Lower leg skin (tissue), 3 donors: ENCODE data around the gene TANC1.

Source experiments
- POLR2A ChIP-seq, 2 donors: fragments of 450-650 bp; IDR thresholded peaks; one replicate each; pipeline ENCODE4 v1.6.1; 2016 to 2017; ENCODE audit warnings: antibody characterized with exemption in 2 of 2, mild to moderate bottlenecking in 1 of 2, moderate library complexity in 1 of 2
- TF ChIP-seq, protein P1 (sequence below), 3 donors: fragments of 450-650 bp; IDR thresholded peaks; one replicate each; pipeline ENCODE4 v1.5.1; 2016; ENCODE audit warnings: antibody characterized with exemption in 3 of 3, mild to moderate bottlenecking in 3 of 3, moderate library complexity in 2 of 3

- TF ChIP-seq, protein P1, sequence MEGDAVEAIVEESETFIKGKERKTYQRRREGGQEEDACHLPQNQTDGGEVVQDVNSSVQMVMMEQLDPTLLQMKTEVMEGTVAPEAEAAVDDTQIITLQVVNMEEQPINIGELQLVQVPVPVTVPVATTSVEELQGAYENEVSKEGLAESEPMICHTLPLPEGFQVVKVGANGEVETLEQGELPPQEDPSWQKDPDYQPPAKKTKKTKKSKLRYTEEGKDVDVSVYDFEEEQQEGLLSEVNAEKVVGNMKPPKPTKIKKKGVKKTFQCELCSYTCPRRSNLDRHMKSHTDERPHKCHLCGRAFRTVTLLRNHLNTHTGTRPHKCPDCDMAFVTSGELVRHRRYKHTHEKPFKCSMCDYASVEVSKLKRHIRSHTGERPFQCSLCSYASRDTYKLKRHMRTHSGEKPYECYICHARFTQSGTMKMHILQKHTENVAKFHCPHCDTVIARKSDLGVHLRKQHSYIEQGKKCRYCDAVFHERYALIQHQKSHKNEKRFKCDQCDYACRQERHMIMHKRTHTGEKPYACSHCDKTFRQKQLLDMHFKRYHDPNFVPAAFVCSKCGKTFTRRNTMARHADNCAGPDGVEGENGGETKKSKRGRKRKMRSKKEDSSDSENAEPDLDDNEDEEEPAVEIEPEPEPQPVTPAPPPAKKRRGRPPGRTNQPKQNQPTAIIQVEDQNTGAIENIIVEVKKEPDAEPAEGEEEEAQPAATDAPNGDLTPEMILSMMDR (IDR thresholded peaks at IDR 0.05): no peak
- TF ChIP-seq POLR2A (IDR thresholded peaks at IDR 0.05): no peak
Measured at GRCh38 chr2:159028776-159029175, 60.3 kb downstream of the TANC1 start.
